ENCODE data around the gene HSD17B10.

- TF ChIP-seq POLR2A (IDR thresholded peaks at IDR 0.05; ENCODE audit: low read depth) (no peak), CTCF (IDR thresholded peaks at IDR 0.05) (no peak), POLR2AphosphoS5 (IDR thresholded peaks at IDR 0.05) (no peak)
Observed at GRCh38 chrX:53421125-53421524, 13.0 kb downstream of the HSD17B10 start.

Measured in esophagus muscularis mucosa (tissue), 3 donors.